Hypothalamus (tissue), 51 donors: ENCODE data around the gene SH3BP5.

Experiments used
- DNase-seq, 51 donors: peaks; one replicate each; lab custom pipeline; 2025; lab: John Stamatoyannopoulos, UW

SH3BP5 gene

DNA sequence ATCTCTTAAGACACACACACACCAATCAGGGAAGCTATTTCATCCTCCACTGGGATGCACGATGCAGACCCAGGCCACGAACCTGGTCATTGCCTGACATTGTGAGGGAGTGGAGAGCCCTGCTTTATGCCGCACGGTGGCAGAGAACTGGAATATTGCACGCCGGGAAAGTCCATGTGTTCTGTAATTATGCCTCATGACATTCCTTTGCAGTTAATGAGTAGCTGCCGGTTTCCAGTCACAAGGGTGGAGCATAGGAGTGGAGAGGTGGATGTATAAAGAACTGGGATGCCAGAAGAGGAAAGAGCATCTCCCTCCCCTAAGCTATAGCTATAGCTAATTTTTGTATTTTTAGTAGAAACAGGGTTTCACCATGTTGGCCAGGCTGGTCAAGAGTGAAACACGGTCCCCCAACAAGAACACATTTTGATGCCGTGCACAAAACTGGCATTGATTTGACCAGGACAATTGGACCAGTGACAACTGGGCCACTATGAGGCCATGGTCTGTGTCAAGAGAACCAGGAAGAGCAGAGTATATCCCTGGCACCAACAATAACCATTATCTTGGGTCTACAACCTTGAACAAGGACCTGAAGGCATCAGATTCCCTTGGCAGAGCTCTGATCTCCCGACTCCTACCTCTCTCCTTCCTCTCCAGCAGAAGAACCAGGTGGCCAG is 51.4 kb downstream of the SH3BP5 start:
- DNase-seq: peak in 1 of 51 donors; percentile 18

GRCh38 chr3:15279671-15280402 is 52.5 kb downstream of the SH3BP5 start:
- peak in 2 of 51 donors; percentile 18 to 40 for DNase-seq

- DNase-seq: no peak
Measured at GRCh38 chr3:15279205-15279604, 53.2 kb downstream of the SH3BP5 start.

- DNase-seq: no peak
Measured at GRCh38 chr3:15277861-15278500, 54.4 kb downstream of the SH3BP5 start.

DNA sequence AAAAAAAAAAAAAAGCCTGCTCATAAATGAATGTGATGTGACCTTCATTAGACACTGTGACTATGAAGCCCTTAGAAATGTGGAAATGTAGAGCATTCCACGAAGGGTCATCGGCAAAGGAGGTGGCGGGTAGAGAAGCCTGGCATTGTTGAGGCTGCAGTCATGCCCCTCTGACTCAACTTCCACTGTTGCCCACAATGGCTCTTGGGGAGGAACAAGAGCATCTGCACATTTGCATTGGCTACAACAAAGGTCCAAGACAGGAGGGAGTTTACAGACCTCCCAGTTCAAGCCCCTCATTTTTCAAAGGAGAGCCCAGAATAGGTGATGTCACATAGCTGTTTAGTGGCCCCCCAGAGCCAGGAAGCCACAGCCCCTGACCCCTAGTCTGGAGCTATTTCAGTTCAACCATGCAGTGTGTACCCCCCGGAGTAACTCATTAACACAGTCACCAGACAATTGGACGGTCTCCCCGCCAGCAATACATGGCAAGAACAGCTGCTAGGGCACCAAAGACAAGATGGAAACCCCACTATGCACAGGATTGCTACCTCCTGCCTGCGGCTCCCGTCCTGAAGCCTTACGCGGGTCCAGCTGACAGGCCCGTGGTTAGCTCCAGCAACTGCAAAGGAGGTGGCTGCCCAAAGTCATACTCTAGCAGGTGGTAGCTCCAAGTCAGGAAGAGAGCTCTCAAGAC is 56.2 kb downstream of the SH3BP5 start:
- DNase-seq: peak in 4 of 51 donors; percentile 21 to 47 (median 32)

DNA sequence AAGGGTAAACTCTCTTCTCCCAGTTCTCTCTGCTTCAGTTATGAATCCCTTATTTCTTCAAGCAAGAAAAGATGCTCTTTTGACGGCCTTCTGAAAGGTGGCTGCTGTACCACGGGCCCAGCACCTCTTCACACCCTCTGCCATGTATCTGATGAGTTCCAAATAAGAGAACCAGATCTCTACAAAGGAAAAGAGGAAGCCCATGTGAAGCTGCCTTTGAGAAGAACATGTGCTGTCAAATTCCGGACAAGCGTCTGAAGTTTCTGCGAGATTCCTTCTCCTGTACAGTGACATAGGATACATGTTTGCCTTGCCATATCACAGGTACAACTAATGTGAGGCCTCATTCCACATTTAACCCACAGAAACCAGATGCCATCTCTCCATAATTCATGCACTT is 59.2 kb downstream of the SH3BP5 start:
- DNase-seq: no peak

- no peak for DNase-seq
Measured at GRCh38 chr3:15272426-15273196, 59.8 kb downstream of the SH3BP5 start.

DNA sequence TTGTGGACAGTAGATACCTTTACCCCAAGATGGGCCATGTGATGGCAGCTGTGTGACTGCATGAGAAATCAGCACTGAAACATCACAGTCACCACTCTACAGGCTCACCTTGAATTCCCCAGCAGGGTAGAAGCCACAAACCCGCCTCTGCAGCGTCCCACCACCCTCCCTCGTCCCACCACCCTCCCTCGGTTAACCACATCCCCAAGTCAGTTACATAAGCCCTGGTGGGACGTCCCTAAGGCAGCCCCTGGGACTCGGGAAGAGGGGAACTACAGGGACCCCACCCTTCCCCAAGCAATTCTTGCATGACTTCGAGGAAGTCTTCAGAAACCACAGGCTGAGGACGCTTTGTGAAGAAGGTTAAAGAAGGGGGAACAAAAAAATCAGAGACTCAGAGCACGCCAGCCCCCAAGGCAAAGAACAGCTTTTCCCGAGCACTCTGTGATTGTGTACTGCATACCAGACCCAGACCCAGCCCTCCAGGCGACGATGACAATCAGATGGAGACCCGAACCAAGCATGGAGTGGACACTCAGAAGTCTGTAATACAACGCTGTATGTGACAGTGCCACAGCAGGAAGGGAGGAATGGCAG is 60.5 kb downstream of the SH3BP5 start:
- DNase-seq: peak in 3 of 51 donors; percentile 23 to 29 (median 24)

DNA sequence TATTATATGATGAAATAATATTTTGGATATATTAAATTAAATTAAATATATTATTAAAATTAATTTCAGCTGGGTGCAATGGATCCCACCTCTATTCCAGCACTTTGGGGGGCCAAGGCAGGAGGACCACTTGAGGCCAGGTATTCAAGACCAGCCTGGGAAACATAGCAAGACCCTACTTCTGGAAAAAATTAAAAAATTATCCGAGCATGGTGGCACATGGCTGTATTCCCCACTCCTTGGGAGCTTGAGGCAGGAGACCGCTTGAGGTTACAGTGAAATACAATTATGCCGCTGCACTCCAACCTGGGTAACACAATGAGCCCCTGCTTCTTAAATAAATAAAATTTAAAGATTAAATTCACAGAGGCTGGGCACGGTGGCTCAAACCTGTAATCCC is 61.4 kb downstream of the SH3BP5 start:
- DNase-seq: no peak

DNA sequence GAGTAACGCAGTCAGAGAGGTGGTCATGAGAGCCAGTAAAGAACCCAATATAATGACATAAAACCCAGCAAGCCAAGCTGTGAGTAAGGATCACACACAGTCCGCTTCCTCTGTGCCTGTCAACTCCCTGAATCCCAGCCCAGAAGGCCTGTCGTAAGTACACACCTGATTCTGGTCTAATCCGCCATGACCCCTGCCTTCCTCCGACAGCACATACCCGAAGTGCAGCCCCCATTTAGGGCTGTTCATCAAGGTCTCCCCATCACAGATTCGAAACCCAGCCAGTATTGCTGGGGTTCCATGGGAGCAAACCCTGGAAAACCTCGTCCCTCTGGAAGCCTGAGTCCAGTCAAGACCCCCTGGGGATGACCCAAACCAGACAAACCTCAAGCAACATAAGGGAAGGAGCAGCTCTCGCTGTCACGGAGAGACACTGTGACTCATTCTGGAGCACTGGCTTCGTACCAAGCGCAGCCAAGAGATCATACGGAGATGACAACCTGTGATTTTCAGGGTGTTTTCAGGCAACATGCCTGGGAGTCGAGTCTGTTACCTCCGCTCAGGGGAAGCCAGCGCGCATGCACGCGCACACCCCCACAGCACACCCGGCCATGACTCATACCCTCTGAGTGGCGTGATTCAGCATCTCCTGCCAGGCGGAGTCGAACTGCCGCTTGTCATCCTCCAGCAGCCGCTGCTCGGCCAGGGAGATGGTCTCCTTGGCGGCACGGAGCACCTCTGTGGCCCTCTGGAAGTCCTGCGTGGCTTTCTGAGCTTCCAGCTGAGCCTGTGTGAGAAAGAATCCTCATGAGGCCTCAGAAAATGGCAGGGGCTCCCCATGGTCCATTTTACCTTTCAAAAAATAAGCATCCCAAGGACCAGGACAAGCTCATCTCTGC is 63.0 kb downstream of the SH3BP5 start:
- peak in 47 of 51 donors; percentile 15 to 94 (median 69) for DNase-seq

- peak in 48 of 51 donors; percentile 16 to 86 (median 63) for DNase-seq
Measured at GRCh38 chr3:15268033-15268631, 64.3 kb downstream of the SH3BP5 start.

GRCh38 chr3:15267502-15267901 is 64.9 kb downstream of the SH3BP5 start:
- no peak for DNase-seq

GRCh38 chr3:15266510-15267376 is 65.6 kb downstream of the SH3BP5 start:
- no peak for DNase-seq

DNA sequence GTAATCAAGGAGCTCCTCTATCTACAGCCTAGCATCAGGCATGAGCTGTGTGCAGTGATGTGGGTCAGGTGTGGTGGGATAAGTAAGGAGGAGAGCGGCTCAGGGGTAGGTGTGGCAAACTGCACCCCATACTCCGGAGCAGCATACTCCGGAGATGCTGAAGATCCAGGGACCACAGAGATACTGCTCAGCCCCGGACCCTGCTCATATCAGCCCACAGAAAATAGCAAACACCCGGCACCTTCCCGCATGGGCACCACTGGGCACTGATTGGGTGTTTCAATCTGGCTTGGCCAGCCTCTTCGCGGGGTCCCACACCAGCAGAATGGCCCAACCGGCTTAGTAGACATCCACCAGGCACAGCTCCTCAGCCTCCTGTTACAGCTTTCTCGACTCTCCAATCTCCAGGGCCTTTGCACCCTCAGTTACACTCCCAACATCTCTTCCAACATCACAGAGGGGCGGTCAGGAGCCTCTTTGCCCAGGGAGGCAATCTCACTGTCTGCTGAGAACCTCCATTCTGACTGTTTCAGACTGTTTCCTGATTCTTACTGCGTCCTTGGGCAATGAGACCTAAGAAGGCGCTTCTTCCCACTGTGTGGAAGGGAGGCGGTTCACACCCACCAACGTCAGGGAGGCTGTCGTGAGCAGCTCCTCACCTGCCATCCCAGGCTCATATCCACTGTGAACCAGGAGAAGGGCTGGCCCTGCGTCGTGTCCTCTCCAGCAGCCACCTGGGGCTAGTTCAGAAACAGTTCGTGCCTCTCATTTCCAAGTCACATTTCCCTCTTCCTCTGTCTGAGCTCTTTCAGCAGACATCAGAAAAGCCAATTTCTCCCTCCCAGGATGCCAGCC is 66.5 kb downstream of the SH3BP5 start:
- peak in 1 of 51 donors; percentile 55 for DNase-seq

DNA sequence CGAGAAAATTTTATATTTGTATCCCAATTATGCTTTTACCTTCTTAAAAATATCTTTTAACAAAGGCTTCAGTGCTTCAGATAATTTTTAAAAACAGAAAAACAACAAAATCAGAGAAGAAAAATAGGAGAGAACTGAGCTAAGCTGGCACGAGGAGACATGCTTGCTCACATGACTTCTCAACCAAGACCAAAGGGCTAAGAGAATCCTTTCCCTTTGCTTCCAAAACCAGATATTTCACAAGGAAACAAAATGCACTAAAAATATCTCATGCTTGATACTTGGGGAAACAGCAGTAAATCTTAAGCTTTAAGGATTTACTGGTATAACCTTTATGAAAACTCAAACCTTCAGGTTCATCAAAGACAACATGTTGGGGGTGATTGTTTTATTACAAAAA is 67.9 kb downstream of the SH3BP5 start:
- DNase-seq: no peak

GRCh38 chr3:15263926-15264325 is 68.5 kb downstream of the SH3BP5 start:
- no peak for DNase-seq
